ENCODE measurements around the gene MAP2K1. TPM values are rescaled to one million over a fixed set of nuclear protein-coding genes. Genes with fewer than 3 reads are reported as not detected.

Gene MAP2K1
- total RNA-seq, 1 donor from 2014 or later, result 99.4 TPM

GRCh38 chr15:66472176-66472999 lies 85.7 kb downstream of the MAP2K1 start:
- intact Hi-C loops (cut with micrococcal nuclease), result loop anchor here (1.0 to 10.0 kb wide), 6 partner anchors 25 to 678 kb away; partner anchors contain the start of genes DENND4A, MAP2K1, SNAPC5 and TIPIN

GRCh38 chr15:66474135-66474534 lies 87.4 kb downstream of the MAP2K1 start:
- intact Hi-C loops (cut with micrococcal nuclease), result loop anchor here (5.0 to 10.0 kb wide), 2 partner anchors 47 to 679 kb away; partner anchors contain the start of gene DENND4A

- intact Hi-C loops (cut with micrococcal nuclease), result loop anchor here (5.0 to 10.0 kb wide), 2 partner anchors 48 to 680 kb away; partner anchors contain the start of gene DENND4A
Observed at GRCh38 chr15:66474963-66475362, 88.3 kb downstream of the MAP2K1 start.

DNA sequence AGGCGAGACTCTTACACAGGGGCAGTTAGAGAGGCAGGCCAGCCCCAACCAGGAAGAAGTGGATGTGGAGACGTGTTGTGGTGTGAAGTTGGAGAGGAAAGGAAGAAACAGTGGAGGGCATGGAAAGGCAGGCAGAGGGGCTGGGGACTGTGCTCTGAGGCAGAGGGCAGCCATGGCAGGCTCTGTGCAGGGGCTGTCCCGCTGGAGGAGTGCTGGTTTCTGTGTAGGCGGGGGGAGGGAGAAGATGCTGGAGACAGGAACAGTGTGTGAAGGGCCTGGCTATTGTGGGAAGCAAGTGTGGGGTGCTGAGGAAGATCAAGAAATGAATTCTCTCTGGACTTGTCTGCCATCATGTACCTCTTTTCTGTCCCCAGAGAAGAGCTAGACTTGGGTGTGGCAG lies 89.8 kb downstream of the MAP2K1 start:
- intact Hi-C loops (cut with micrococcal nuclease), result loop anchor here (10.0 kb wide), 1 partner anchor 682 kb away; the partner anchor contains the start of gene DENND4A

DNA sequence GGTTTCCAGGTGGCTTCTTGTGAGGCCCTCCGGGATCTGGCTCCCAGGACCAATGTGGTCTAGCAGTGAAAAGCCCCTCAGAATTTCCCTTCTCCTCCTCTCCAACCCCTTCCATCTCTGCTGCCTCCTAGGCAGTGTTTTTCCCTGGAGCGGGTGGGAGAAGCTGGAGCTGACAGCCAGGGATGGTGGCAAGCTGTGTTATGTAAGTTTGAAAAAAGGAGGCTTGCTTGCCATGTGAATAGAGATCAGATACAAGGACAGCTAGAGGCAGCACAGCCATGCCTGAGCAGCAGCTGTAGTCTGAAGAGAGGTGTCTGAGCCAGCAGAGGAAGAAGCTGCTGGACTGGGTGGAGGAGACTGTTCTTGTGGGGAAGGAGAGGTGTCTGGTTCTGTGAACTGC lies 90.3 kb downstream of the MAP2K1 start:
- intact Hi-C loops (cut with micrococcal nuclease), result loop anchor here (10.0 kb wide), 1 partner anchor 682 kb away; the partner anchor contains the start of gene DENND4A

GRCh38 chr15:66480267-66480666 lies 93.6 kb downstream of the MAP2K1 start:
- intact Hi-C loops (cut with micrococcal nuclease), result no loop called here

DNA sequence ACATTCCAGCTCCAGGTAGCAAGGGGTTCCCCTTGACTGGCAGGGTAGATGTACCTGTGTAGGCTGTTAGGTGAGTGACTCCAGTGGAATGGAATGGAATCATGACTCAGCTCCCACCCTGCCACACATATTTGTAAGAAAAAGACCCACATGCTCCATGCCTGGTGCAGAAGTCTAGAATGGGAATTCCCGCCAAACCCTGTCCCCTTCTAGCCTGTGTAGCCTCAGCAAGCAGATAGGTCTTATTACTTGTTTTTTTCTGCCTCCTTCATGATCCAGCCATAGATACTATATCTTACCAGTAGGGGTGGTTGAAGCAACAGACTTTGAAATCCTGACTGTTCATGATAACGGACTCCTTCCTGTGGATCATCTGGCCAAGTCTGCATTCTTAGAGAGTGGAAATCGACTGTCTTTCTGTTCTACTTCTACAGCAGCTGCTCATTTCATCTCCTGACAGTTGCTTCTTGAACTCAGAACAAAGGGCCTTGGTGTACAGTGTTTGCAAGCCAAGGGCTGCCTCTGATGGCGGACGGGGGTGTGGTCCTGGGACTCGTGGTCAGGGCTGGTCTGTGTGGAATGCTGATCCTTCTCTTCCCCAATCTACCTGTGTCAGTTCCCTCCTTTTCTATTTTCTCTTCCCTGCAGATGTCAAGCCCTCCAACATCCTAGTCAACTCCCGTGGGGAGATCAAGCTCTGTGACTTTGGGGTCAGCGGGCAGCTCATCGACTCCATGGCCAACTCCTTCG lies 94.6 kb downstream of the MAP2K1 start:
- intact Hi-C loops (cut with micrococcal nuclease), result no loop called here

DNA sequence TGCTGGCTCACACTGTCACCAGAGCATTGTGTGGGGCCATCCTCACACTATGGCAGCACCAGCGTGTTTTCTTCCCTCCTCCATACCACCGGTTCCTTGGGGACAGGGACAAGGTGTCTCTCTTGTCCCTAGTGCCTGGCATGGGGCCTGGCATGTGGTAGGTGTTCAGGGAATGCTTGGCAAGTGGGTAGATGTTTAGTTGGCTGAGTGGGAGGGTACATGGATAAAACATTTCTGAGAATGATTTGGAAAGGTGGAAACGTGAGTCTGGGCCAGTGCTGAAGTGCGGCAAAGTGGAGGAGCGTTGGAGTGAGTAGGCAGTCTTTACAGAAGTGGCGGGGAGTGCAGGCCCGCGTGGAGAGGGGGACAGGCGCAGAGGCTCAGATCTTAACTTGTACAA lies 95.8 kb downstream of the MAP2K1 start:
- intact Hi-C loops (cut with micrococcal nuclease), result no loop called here

- intact Hi-C loops (cut with micrococcal nuclease), result no loop called here
Observed at GRCh38 chr15:66483131-66483566, 96.4 kb downstream of the MAP2K1 start.

GRCh38 chr15:66484539-66485112 lies 97.9 kb downstream of the MAP2K1 start:
- intact Hi-C loops (cut with micrococcal nuclease), result no loop called here

GRCh38 chr15:66486887-66487286 lies 100.2 kb downstream of the MAP2K1 start:
- intact Hi-C loops (cut with micrococcal nuclease), result no loop called here

DNA sequence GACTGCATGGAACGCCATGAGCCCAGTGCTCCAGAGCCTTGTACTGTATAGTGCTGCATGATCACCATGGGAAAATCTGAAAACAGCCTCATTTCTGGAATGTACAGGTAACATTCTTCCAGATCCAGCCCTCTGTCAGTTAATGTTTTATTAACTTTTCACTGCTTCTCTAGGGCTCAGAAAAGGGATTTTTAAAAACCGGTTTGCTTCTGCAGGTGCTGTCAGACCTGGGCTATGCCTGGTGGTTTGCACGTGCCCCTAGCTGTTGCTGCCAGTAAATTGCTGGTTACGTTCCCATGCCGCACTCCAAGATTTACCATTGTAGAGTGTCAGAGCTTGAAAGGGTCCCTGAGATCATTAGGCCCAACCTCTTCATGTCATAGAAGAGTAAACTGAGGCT lies 101.8 kb downstream of the MAP2K1 start:
- intact Hi-C loops (cut with micrococcal nuclease), result no loop called here

DNA sequence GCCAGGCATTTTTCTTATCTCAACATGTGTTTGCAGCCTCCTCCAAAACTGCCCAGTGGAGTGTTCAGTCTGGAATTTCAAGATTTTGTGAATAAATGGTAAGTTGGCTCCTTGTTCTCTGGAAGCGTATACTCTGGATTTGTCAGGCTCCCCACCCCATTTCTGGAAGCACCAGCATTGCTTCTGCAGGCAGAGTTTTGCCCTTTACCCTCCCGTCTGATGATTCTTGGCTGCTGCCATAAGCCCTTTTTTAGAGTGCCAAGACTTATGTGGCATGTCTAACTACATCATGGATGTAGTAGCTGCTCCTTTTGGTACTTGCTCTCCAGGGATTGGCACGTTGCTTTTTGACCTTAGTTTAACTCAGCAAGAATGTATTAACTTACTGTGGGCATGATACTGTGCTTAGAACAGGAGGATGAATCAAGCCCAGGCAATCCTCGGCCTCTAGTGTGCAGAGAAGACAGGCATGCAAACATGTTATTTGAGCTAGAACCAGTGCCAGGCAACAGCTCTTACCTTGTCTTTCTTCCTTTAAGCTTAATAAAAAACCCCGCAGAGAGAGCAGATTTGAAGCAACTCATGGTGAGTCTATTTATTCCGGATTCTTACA lies 102.6 kb downstream of the MAP2K1 start:
- intact Hi-C loops (cut with micrococcal nuclease), result no loop called here

- intact Hi-C loops (cut with micrococcal nuclease), result loop anchor here (10.0 kb wide), 1 partner anchor 1357 kb away; the partner anchor contains the start of gene PDCD7
Observed at GRCh38 chr15:66491846-66492245, 105.1 kb downstream of the MAP2K1 start.

DNA sequence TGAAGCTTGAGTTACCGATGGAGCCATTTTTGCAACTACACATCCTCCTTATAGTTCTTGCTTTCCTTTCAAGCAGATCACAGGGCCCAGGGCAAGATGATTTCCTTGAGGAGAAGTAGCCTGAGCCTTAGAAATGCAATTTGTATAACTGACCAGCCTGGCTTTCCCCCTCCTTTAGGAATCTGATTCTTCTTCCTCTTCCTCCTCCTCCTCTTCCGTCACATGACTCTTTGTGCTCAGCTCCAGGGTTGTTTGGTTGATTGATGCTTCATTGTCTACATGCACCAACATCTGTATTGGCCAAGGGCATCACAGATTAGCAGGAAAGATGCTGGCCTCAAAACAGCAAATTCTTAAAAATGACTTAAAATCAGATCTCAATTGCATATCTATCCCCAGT lies 107.5 kb downstream of the MAP2K1 start:
- intact Hi-C loops (cut with micrococcal nuclease), result loop anchor here (10.0 kb wide), 1 partner anchor 1359 kb away; the partner anchor contains the start of gene PDCD7

DNA sequence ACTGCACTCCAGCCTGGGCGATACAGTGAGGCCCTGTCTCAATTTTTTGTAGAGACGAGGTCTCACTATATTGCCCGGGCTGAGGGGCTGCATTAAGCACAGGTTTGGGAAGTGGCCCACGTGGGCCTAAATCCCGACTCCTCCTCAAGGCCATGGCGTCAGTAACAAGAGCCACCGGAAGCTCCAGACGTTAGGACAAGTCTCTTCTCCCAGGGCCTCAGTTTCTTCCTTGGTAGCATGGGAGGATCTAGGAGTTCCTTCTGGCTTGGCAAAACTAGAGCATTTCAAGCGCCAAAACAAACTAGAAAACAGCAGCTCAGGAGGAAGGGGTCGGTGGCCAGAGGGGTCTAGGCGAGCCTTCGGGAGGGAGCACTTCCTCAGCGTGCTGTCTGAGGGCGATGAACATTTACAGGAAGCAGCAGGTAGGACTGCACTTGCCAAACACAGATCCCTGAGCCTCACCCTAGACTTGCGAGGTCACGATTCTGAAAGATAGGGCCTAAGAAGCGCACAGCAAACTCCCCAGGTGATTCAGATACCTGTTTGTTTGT lies 110.3 kb downstream of the MAP2K1 start:
- intact Hi-C loops (cut with micrococcal nuclease), result loop anchor here (1.0 to 10.0 kb wide), 9 partner anchors 8 to 1362 kb away; partner anchors contain the start of genes DIS3L, MAP2K1, PDCD7 and SMAD6

DNA sequence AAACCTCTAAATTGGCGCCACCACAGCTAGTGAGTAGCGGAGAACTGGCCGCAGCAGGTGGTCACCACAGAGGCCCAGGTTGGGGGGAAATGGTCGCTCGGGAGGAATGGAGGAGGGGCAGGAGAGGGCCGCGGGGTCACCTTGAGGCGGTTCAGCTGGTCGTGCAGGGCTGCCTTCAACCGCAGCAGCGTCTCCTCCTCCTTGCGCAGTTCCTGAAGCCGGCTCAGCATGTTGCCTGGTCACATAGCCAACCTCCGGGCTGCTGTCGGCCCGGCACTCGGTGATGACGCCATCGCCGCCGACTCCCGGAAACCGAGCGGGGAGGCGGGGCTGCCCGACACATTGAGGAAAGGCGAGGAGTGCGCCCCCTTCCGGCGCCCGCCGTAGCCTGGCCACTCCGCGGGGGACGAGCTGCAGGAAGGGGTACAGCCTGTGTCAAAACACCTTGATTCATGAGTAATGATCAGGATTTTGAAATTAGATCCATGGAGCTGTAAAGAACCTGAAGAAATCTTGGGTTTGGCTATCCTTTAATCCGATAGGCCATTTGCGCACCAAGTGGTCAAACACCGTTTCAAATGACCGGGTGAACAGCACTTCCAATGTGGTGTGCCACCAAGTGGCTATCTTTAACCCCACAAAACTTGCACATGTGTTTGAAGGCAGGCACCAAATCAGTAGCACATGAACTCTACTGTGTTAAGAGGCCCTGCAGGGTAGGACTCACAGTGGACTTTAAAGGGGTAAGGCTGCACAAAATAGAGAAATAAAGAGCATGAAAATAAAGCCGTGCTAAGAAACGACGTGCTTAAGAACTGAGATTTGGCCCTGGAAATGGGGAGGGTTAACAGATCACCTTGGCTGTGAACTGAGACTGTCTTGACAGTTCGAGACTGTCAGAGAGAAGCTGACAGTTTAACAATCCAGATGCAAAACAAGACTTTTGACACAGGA lies 111.1 kb downstream of the MAP2K1 start, which contains the start of gene SNAPC5:
Gene SNAPC5 (minus strand): TSS at position 261 of the 954 bp plus-strand sequence. CDS start 31 bp downstream, at position 230.
- intact Hi-C loops (cut with micrococcal nuclease), result loop anchor here (1.0 to 10.0 kb wide), 9 partner anchors 8 to 1363 kb away; partner anchors contain the start of genes DIS3L, MAP2K1, PDCD7 and SMAD6

DNA sequence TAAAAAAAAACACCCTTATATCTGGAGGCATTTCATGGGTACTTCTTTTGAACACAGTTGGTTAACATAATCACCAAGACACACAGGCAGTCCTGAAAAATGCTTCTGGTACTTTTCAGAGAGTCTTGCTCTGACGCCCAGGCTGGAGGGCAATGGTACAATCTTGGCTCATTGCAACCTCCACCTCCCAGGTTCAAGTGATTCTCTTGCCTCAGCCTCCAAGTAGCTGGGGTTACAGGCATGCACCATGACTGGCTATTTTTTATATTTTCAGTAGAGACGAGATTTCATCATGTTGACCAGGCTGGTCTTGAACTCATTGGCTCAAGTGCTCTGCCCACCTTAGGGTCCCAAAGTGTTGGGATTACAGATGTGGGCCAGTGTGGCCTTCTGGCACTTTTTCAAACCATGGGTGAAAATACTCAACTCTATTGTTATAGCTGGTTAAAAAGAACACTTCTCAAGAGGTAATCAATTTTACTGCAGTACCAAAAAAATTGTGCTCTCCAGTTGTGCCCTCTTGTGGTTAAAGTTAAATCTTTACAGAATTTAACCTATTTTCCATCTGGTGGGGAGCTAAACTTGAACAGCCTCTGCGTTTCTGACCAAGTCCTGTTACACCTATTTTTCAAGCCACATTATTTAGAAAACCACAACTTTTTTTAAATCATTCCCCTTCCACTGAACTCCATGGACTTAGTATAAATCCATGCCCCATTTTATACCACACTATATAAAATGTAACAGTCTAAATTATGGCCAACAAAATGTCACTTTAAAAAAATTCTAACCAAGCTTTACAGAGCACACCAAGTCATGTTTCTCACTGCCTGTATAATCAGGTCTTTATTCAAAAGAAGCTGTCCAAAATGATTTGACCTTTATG lies 112.0 kb downstream of the MAP2K1 start:
- intact Hi-C loops (cut with micrococcal nuclease), result loop anchor here (1.0 to 10.0 kb wide), 4 partner anchors 161 to 1364 kb away; partner anchors contain the start of genes PDCD7 and SMAD6

Data from T-helper 1 cell treated with Interleukin-12 subunit alpha and Interleukin-12 subunit beta and Interleukin-4 antibody, amounts not matched to agents 30 ng/mL and 1 ng/mL, for 36 hours (primary cell).